Ovary (tissue), 9 donors: Measurements from ENCODE around the gene PCDHGB5. TPM values are rescaled to one million over a fixed set of nuclear protein-coding genes. Genes with fewer than 3 reads are reported as not detected.

ENCODE experiments used
- DNase-seq, 5 donors: peaks; one replicate each; pipeline ENCODE4 v3.0.0-alpha.2; 2019 to 2020
- H3K27ac ChIP-seq, 2 donors: fragments of 200-600 bp; one replicate each; pipeline versions ENCODE4 v1.5.1 to v1.8.0; 2019 to 2022
- H3K27me3 ChIP-seq: fragments of 200-600 bp; one replicate; pipeline ENCODE4 v1.8.0; 2022
- H3K36me3 ChIP-seq: fragments of 200-600 bp; sonication (generic); one replicate; pipeline ENCODE4 v1.5.1; 2019
- H3K4me1 ChIP-seq: one replicate; pipeline ENCODE4 v1.8.1; 2013; ENCODE audit warnings: mild to moderate bottlenecking, moderate library complexity; ENCODE audit not compliant: insufficient read depth
- H3K4me3 ChIP-seq: fragments of 200-600 bp; sonication (generic); one replicate; pipeline ENCODE4 v1.5.1; 2017
- H3K9me3 ChIP-seq, 2 donors: fragments of 200-600 bp in 1 of 2; sonication (generic) in 1 of 2; one replicate each; pipeline versions ENCODE4 v1.5.1 to v1.8.1; 2013 to 2019; ENCODE audit warnings: mild to moderate bottlenecking in 1 of 2, moderate library complexity in 1 of 2
- CTCF ChIP-seq, 3 donors: fragments of 450-650 bp in 2 of 3; fragments of 200-600 bp in 1 of 3; IDR thresholded peaks; one replicate each; pipeline versions ENCODE4 v1.5.1 to v1.8.0; 2016 to 2022; ENCODE audit warnings: antibody characterized with exemption in 3 of 3, mild to moderate bottlenecking in 1 of 3
- EP300 ChIP-seq: sonication (generic); formaldehyde crosslinking; IDR thresholded peaks from one replicate; pipeline ENCODE4 v1.6.1; 2017; ENCODE audit warnings: antibody characterized with exemption
- POLR2A ChIP-seq: fragments of 450-650 bp; IDR thresholded peaks from one replicate; pipeline ENCODE4 v1.6.1; 2017; ENCODE audit warnings: antibody characterized with exemption, mild to moderate bottlenecking, moderate library complexity
- WGBS, 3 donors: extraction: QIAGEN DNeasy Blood & Tissue Kit in 1 of 3; methylation state at CpG; one replicate each; pipeline versions ENCODE4 v1.1.5 to v1.1.7; 2013 to 2017; 5-methylcytosine and 5-hydroxymethylcytosine counted together
- intact Hi-C, 4 donors: fragments of 100-400 bp; cut with DNase I; formaldehyde crosslinking; loops; one replicate each; pipeline versions ENCODE4 v1.11.0 to v1.15.1; 2022 to 2023
- polyA plus RNA-seq, 2 donors: library from polyadenylated mRNA; stranded (reverse); fragments of 200-250 nt in 1 of 2; fragments of 350-450 nt in 1 of 2; fragmentation: Illumina TruSeq in 1 of 2; extraction: RNeasy Lipid Tissue Mini Kit (QIAGEN cat#74804) in 1 of 2; gene quantifications; one replicate each; pipeline ENCODE4 v1.2.3, GENCODE V29; 2013 to 2014
- total RNA-seq, 7 donors: library from RNA; depleted of rRNA in 2 of 7; stranded (reverse); fragments of >200 nt in 2 of 7; fragmentation: NEBNext Ultra II Directional in 3 of 7; extraction: Animal tissue kit (Norgen Biotek cat#: 25700) in 3 of 7; gene quantifications; one replicate each; pipeline versions ENCODE4 v1.1.0 to v1.2.4, GENCODE V29; 2016 to 2023
- donor health status: DM: no; HTN: no; CAD: no; lungs with moderate emphysema.
- donor health status: DM: no; HTN: no; CAD: no.
- donor health status: Bipolar disorder and iron deficiency.
- donor health status: DM: yes; HTN: yes; CAD: no.
- donor health status: DM: no; HTN: no; CAD: no.
- donor health status: DM: yes; HTN: yes; CAD: no.

The PCDHGB5 gene
- total and polyA plus RNA-seq, 9 donors = 4.5 to 19.7 (median 16.5) TPM

- WGBS, 3 donors = 28 to 44% (median 29%) methylated on average over 36 to 46 of the region's 46 CpGs
- TF ChIP-seq EP300 (no peak), CTCF (IDR thresholded peaks at IDR 0.05) (no peak), POLR2A (no peak)
- no peaks in the 10 kb centered on the region for H3K27me3 ChIP-seq
- no peak overlapping the region for H3K4me3 ChIP-seq
- intact Hi-C loops = no loop called here
- H3K9me3 ChIP-seq = peaks cover 0 to 53% of the 10 kb centered on the region in 2 donors
- no peak overlapping the region for H3K27ac ChIP-seq
- DNase-seq = no peak
- no peaks in the 10 kb centered on the region for H3K4me1 ChIP-seq
- H3K36me3 ChIP-seq = no peaks in the 10 kb centered on the region
These were observed 31.5 kb upstream of the PCDHGB5 start for GRCh38 chr5:141366016-141366896.

GRCh38 chr5:141369994-141370848 is 27.5 kb upstream of the PCDHGB5 start, which contains the start of gene PCDHGB3:
PCDHGB3 (plus strand) TSS chr5:141370242; CDS start chr5:141370395, 153 bp downstream.
- TF ChIP-seq POLR2A (no peak), EP300 (no peak), CTCF (IDR thresholded peaks at IDR 0.05) (no peak)
- no peak for DNase-seq
- H3K9me3 ChIP-seq = peaks cover 5 to 45% of the 10 kb centered on the region in 2 donors
- no peaks in the 10 kb centered on the region for H3K4me1 ChIP-seq
- H3K4me3 ChIP-seq = no peak within 1 kb of the TSS
- no peaks in the 10 kb centered on the region for H3K27me3 ChIP-seq
- 16 to 22% (median 21%) methylated on average over 32 of the region's 32 CpGs for WGBS, 3 donors
- no peak within 1 kb of the TSS for H3K27ac ChIP-seq
- intact Hi-C loops = no loop called here
- H3K36me3 ChIP-seq = no peaks in the 10 kb centered on the region

GRCh38 chr5:141371572-141372475 is 25.9 kb upstream of the PCDHGB5 start:
- Histone ChIP-seq H3K36me3 (no peaks in the 10 kb centered on the region), H3K4me3 (no peak overlapping the region), H3K27me3 (no peaks in the 10 kb centered on the region), H3K27ac (no peak overlapping the region), H3K4me1 (no peaks in the 10 kb centered on the region), H3K9me3 (peaks cover 5 to 44% of the 10 kb centered on the region in 2 donors)
- 28 to 40% (median 30%) methylated on average over 47 to 69 of the region's 69 CpGs for WGBS, 3 donors
- DNase-seq = no peak
- TF ChIP-seq EP300 = no peak
- no peak for TF ChIP-seq POLR2A
- TF ChIP-seq CTCF (IDR thresholded peaks at IDR 0.05) = no peak
- intact Hi-C loops = no loop called here
